ENCODE results near the gene HTR1B.

Gene HTR1B

GRCh38 chr6:77425216-77425615 lies 38.1 kb downstream of the HTR1B start:
- no peak for TF ChIP-seq CTCF (IDR thresholded peaks at IDR 0.05)
- Histone ChIP-seq H3K9ac (no peak overlapping the region), H3K4me1 (no peaks in the 10 kb centered on the region), H3K36me3 (ENCODE audit: control insufficient read depth, insufficient read depth, low read length) (no peaks in the 10 kb centered on the region), H3K27ac (no peak overlapping the region), H3K79me2 (no peaks in the 10 kb centered on the region), H3K4me3 (ENCODE audit: low read depth, low read length) (no peak overlapping the region), H3K27me3 (ENCODE audit: control insufficient read depth, insufficient read depth, low read length) (no peaks in the 10 kb centered on the region), H3K9me3 (ENCODE audit: control insufficient read depth, low read length) (no peaks in the 10 kb centered on the region), H3K4me2 (ENCODE audit: low read length) (no peak overlapping the region), H2AFZ (no peak overlapping the region)

GRCh38 chr6:77424761-77425160 lies 38.5 kb downstream of the HTR1B start:
- Histone ChIP-seq H3K27me3 (ENCODE audit: control insufficient read depth, insufficient read depth, low read length) (no peaks in the 10 kb centered on the region), H3K79me2 (no peaks in the 10 kb centered on the region), H3K4me2 (ENCODE audit: low read length) (no peak overlapping the region), H3K9ac (no peak overlapping the region), H3K4me3 (ENCODE audit: low read depth, low read length) (no peak overlapping the region), H3K9me3 (ENCODE audit: control insufficient read depth, low read length) (no peaks in the 10 kb centered on the region), H3K4me1 (no peaks in the 10 kb centered on the region), H3K27ac (no peak overlapping the region), H2AFZ (no peak overlapping the region), H3K36me3 (ENCODE audit: control insufficient read depth, insufficient read depth, low read length) (no peaks in the 10 kb centered on the region)
- no peak for TF ChIP-seq CTCF (IDR thresholded peaks at IDR 0.05)

DNA sequence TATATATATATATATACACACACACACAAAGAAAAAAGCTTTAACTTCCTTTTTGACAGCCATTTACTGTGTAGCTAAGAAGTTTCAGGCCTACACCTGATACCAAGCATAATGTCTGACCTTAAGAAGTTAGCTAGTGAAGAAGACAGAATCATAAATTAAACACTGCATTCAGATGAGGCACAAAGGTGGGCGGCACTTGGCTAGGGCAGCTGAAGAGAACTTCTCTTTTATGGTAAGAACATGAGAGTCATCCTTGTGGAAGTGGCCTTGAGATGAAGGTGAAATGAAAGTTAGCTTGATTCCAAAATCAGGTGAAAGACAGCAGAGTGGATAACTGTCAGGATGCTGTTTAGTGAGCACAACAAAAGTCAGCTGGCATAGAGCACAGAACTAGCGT lies 46.5 kb downstream of the HTR1B start:
- Histone ChIP-seq H3K4me1 (no peaks in the 10 kb centered on the region), H3K36me3 (ENCODE audit: control insufficient read depth, insufficient read depth, low read length) (no peaks in the 10 kb centered on the region), H2AFZ (no peak overlapping the region), H3K4me3 (ENCODE audit: low read depth, low read length) (no peak overlapping the region), H3K79me2 (no peaks in the 10 kb centered on the region), H3K9me3 (ENCODE audit: control insufficient read depth, low read length) (no peaks in the 10 kb centered on the region), H3K9ac (no peak overlapping the region), H3K27ac (no peak overlapping the region), H3K27me3 (ENCODE audit: control insufficient read depth, insufficient read depth, low read length) (no peaks in the 10 kb centered on the region), H3K4me2 (ENCODE audit: low read length) (no peak overlapping the region)
- TF ChIP-seq CTCF (IDR thresholded peaks at IDR 0.05): no peak

GRCh38 chr6:77415706-77416105 lies 47.6 kb downstream of the HTR1B start:
- Histone ChIP-seq H3K4me2 (ENCODE audit: low read length) (no peak overlapping the region), H3K27me3 (ENCODE audit: control insufficient read depth, insufficient read depth, low read length) (no peaks in the 10 kb centered on the region), H3K27ac (no peak overlapping the region), H3K9me3 (ENCODE audit: control insufficient read depth, low read length) (no peaks in the 10 kb centered on the region), H3K4me1 (no peaks in the 10 kb centered on the region), H2AFZ (no peak overlapping the region), H3K79me2 (no peaks in the 10 kb centered on the region), H3K9ac (no peak overlapping the region), H3K36me3 (ENCODE audit: control insufficient read depth, insufficient read depth, low read length) (no peaks in the 10 kb centered on the region), H3K4me3 (ENCODE audit: low read depth, low read length) (no peak overlapping the region)
- no peak for TF ChIP-seq CTCF (IDR thresholded peaks at IDR 0.05)
